Transverse colon (tissue), 3 donors: ENCODE data around the gene WDR6.

ENCODE experiments used
- EP300 ChIP-seq: sonication (generic); formaldehyde crosslinking; IDR thresholded peaks from one replicate; pipeline ENCODE4 v1.6.1; 2017; ENCODE audit warnings: antibody characterized with exemption, low read depth
- POLR2A ChIP-seq: fragments of 450-650 bp; IDR thresholded peaks from one replicate; pipeline ENCODE4 v1.6.1; 2016; ENCODE audit warnings: antibody characterized with exemption, mild to moderate bottlenecking, moderate library complexity
- TF ChIP-seq, protein P1 (sequence below), 5 experiments: fragments of 200-600 bp in 3 of 5; fragments of 450-650 bp in 2 of 5; sonication (generic) in 3 of 5; IDR thresholded peaks; 1 replicate in 2 of 5; 2 replicates in 3 of 5; pipeline ENCODE4 v1.5.1; 2016 to 2017; ENCODE audit warnings: antibody characterized with exemption in 5 of 5, inconsistent platforms in 3 of 5, mild to moderate bottlenecking in 2 of 5, moderate library complexity in 1 of 5

DNA sequence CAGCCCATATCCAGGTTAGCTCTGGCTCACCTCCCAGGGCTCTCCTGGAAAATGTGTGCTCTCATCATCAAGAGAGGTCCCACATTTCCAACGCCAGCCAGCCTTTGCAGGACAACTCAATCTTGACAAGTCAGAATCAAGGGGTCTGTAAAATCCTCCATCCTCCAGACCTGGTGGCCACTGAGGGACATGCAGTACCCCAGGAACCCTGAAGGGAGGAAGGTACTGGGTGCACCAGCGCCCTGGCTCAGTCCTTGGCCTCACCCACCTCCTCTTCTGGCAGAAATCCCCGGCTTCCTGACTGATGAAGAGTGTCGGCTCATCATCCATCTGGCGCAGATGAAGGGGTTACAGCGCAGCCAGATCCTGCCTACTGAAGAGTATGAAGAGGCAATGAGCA is 6.0 kb upstream of the WDR6 start:
- no peak for TF ChIP-seq POLR2A
- TF ChIP-seq, protein P1, sequence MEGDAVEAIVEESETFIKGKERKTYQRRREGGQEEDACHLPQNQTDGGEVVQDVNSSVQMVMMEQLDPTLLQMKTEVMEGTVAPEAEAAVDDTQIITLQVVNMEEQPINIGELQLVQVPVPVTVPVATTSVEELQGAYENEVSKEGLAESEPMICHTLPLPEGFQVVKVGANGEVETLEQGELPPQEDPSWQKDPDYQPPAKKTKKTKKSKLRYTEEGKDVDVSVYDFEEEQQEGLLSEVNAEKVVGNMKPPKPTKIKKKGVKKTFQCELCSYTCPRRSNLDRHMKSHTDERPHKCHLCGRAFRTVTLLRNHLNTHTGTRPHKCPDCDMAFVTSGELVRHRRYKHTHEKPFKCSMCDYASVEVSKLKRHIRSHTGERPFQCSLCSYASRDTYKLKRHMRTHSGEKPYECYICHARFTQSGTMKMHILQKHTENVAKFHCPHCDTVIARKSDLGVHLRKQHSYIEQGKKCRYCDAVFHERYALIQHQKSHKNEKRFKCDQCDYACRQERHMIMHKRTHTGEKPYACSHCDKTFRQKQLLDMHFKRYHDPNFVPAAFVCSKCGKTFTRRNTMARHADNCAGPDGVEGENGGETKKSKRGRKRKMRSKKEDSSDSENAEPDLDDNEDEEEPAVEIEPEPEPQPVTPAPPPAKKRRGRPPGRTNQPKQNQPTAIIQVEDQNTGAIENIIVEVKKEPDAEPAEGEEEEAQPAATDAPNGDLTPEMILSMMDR (IDR thresholded peaks at IDR 0.05): no peak
- TF ChIP-seq EP300: no peak
